WTC11 (cell line): Measurements from ENCODE around the gene SUGT1.

Experiments
- JUN ChIP-seq: sonication (generic); formaldehyde crosslinking; IDR thresholded peaks from 2 replicates; pipeline ENCODE4 v1.8.0; 2023; ENCODE audit warnings: mild to moderate bottlenecking, missing genetic modification reagents
- NR3C1 ChIP-seq: sonication (generic); formaldehyde crosslinking; conservative IDR thresholded peaks from 2 replicates; pipeline ENCODE4 v1.8.1; 2023; ENCODE audit warnings: low read depth, mild to moderate bottlenecking, missing genetic modification reagents
- SOX15 ChIP-seq: fragments of 250-450 bp; sonication (Bioruptor Pico); IDR thresholded peaks from 2 replicates; pipeline ENCODE4 v1.9.0; 2021; ENCODE audit warnings: mild to moderate bottlenecking
- ZBTB21 ChIP-seq: sonication (generic); formaldehyde crosslinking; IDR thresholded peaks from 2 replicates; pipeline ENCODE4 v1.8.1; 2023; ENCODE audit warnings: mild to moderate bottlenecking, missing genetic modification reagents, borderline replicate concordance
- TF ChIP-seq, protein P1 (sequence below): sonication (generic); formaldehyde crosslinking; conservative IDR thresholded peaks from 2 replicates; pipeline ENCODE4 v1.8.1; 2022; ENCODE audit warnings: mild to moderate bottlenecking, missing genetic modification reagents
- TF ChIP-seq, protein P2 (sequence below): fragments of 200-600 bp; IDR thresholded peaks from 2 replicates; pipeline ENCODE4 v1.8.0; 2022; ENCODE audit warnings: antibody characterized with exemption
- TF ChIP-seq, protein P3 (sequence below): sonication (generic); formaldehyde crosslinking; IDR thresholded peaks from 2 replicates; pipeline ENCODE4 v1.8.1; 2022; ENCODE audit warnings: low read depth, missing genetic modification reagents, borderline replicate concordance
- TF ChIP-seq, protein P4 (sequence below): sonication (generic); formaldehyde crosslinking; IDR thresholded peaks from 2 replicates; pipeline ENCODE4 v1.8.1; 2023; ENCODE audit warnings: mild to moderate bottlenecking, missing genetic modification reagents, moderate library complexity
- TF ChIP-seq, protein P5 (sequence below): sonication (generic); formaldehyde crosslinking; IDR thresholded peaks from 2 replicates; pipeline ENCODE4 v1.8.0; 2022; ENCODE audit warnings: mild to moderate bottlenecking, missing genetic modification reagents

DNA sequence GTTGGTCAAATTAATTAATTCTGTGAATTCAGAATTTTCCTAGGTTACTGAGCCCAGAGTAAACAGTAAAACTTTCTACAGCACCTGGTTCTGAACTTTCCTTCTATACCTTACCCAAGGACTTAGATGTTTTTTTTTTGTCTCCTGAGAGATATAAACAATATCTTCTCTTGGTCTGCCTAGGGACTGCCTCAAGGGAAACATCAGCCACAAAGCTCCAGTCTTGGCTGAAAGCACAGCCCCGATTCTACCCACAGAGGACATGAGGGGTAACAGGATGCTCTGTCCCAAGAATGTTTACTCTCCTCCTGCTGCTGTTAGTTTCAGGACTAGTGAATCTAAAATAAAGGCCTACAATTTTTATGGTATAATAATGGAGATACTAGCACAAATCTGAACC lies 72.7 kb downstream of the SUGT1 start:
- TF ChIP-seq SOX15 (CRISPR knock-in tag) (no peak), ZBTB21 (CRISPR knock-in tag) (no peak), NR3C1 (CRISPR knock-in tag) (no peak), JUN (CRISPR knock-in tag) (no peak)
- TF ChIP-seq, protein P1, sequence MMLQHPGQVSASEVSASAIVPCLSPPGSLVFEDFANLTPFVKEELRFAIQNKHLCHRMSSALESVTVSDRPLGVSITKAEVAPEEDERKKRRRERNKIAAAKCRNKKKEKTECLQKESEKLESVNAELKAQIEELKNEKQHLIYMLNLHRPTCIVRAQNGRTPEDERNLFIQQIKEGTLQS (CRISPR knock-in tag) = no peak
- TF ChIP-seq, protein P2, sequence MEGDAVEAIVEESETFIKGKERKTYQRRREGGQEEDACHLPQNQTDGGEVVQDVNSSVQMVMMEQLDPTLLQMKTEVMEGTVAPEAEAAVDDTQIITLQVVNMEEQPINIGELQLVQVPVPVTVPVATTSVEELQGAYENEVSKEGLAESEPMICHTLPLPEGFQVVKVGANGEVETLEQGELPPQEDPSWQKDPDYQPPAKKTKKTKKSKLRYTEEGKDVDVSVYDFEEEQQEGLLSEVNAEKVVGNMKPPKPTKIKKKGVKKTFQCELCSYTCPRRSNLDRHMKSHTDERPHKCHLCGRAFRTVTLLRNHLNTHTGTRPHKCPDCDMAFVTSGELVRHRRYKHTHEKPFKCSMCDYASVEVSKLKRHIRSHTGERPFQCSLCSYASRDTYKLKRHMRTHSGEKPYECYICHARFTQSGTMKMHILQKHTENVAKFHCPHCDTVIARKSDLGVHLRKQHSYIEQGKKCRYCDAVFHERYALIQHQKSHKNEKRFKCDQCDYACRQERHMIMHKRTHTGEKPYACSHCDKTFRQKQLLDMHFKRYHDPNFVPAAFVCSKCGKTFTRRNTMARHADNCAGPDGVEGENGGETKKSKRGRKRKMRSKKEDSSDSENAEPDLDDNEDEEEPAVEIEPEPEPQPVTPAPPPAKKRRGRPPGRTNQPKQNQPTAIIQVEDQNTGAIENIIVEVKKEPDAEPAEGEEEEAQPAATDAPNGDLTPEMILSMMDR = no peak
- TF ChIP-seq, protein P3, sequence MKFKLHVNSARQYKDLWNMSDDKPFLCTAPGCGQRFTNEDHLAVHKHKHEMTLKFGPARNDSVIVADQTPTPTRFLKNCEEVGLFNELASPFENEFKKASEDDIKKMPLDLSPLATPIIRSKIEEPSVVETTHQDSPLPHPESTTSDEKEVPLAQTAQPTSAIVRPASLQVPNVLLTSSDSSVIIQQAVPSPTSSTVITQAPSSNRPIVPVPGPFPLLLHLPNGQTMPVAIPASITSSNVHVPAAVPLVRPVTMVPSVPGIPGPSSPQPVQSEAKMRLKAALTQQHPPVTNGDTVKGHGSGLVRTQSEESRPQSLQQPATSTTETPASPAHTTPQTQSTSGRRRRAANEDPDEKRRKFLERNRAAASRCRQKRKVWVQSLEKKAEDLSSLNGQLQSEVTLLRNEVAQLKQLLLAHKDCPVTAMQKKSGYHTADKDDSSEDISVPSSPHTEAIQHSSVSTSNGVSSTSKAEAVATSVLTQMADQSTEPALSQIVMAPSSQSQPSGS (CRISPR knock-in tag) = no peak
- TF ChIP-seq, protein P4, sequence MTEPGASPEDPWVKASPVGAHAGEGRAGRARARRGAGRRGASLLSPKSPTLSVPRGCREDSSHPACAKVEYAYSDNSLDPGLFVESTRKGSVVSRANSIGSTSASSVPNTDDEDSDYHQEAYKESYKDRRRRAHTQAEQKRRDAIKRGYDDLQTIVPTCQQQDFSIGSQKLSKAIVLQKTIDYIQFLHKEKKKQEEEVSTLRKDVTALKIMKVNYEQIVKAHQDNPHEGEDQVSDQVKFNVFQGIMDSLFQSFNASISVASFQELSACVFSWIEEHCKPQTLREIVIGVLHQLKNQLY (CRISPR knock-in tag) = no peak
- TF ChIP-seq, protein P5, sequence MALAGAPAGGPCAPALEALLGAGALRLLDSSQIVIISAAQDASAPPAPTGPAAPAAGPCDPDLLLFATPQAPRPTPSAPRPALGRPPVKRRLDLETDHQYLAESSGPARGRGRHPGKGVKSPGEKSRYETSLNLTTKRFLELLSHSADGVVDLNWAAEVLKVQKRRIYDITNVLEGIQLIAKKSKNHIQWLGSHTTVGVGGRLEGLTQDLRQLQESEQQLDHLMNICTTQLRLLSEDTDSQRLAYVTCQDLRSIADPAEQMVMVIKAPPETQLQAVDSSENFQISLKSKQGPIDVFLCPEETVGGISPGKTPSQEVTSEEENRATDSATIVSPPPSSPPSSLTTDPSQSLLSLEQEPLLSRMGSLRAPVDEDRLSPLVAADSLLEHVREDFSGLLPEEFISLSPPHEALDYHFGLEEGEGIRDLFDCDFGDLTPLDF (CRISPR knock-in tag) = no peak
